Measurements from ENCODE around the gene PDE4C.

Gene PDE4C

DNA sequence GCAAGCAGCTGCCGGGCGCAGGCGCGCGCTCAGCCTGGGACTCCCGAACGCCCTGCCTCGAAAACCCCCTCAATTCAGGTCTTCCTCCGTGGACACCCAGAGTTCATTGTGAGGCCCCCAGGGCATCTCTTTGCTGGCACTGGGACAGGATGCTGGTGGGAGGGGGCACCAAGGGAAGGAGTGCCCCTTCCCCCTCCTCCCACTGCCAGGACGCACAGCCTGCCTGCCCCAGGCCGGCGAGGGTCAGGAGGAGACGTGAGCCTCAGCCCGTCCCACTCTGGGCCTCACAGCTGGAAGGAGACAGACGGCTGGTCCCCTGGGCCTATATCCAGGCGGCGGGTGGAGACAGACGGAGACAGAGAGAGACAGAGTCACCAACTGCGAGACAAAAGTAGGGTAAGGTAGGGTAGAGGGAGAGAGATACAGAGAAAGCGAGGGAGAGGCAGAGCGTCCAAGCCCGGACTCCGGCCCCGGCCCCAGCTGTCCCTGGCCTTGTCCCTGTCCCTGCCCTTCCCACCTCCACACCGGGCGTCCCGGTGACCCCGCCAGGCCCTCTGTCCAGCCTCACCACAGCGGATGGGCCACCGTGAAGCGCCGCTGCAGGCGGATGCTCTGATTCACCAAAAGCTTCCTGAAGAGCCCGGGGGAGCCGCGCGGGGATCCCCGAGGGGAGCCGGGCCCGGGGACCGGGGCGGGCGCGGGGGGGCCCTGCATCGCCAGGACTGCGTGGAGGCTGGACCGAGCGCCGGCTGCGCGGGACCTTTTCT lies at the start of gene PDE4C:
TSS of gene PDE4C (minus strand) at position 737 of the 767 bp plus-strand sequence. CDS start at position 714, 23 bp downstream.
- DNase-seq: no peak

DNA sequence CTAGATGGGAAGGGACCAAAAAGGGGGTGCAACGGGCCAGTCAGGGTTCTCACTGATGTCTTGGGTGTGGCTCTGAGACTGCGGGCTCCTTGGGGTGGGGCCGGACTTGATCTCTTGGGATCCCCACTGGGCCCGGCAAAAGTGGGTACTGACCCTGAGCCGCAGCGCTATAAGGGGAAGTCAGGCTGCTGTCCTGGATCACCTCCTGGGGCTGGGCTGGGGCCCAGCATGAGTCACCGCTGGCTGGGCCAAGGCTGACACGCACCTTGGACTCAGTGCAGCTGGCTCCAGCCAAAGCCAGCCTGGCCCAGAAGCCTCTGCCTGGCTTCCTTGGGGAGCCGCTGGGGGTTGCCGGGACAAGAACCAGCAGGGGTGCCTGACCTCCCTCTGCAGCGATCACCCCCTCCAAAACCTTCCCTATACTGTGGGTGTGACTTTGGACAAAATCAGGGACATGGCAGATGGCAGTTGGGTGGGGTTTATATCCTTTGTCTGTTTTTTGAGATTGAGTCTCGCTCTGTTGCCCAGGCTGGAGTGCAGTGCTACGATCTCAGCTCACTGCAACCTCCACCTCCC lies 48.6 kb upstream of the PDE4C start:
- DNase-seq: no peak

DNA sequence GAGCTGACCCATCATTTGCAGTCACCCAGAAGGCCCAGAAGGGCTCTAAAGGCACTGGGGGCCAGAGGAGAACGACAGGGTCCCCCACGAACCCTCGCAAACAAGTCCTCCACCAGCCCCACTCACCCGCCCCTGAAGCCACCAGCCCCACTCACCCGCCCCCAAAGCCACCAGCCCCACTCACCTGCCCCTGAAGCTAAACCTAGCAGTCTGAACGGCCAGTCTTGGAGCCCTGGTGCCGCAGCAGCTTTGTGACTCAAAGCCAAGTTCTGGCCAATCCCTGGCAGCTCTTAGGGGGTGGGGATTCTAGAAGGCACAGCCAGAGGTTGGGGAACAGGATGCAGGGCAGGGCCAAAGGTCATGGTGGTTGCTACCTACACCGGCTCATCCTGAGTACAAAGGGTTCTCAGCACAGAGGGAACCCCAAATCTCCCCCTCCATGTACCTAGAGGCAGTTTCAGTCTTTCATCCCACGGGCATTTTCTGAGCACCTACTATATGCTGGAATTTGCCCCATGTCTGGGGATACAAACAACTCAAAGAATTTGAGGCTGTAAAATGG lies 48.1 kb upstream of the PDE4C start, which contains the start of gene IQCN:
TSS of gene IQCN (minus strand) at position 234 of the 562 bp plus-strand sequence. CDS start 4,974 bp downstream, outside the sequence.
- no peak for DNase-seq

DNA sequence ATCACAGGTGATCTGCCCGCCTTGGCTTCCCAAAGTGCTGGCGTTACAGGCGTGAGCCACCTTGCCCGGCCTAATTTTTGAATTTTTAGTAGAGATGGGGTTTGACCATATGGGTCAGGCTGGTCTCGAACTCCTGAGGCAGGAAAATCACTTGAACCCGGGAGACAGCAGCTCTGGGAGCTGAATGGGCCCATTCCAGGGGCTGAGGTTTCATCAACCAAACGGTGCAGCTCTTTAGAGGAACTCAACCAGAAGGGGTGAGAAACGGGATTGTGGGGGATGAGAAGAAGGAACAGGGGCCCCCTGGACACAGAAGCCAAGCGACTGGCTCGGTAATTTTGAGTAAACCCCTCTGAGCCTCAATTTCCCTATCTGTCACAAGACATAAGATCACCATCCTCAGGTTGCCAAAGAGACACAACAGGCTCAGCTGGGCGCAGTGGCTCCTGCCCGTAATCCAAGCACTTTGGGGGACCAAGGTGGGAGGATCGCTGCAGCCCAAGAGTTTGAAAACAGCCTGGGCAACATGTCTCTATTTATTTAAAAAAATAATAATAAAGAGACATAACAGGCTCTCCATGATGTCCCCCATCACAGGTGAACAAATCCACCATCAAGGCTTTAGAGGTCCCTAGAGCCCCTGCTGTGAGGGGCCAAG lies 47.5 kb upstream of the PDE4C start:
- DNase-seq: no peak

DNA sequence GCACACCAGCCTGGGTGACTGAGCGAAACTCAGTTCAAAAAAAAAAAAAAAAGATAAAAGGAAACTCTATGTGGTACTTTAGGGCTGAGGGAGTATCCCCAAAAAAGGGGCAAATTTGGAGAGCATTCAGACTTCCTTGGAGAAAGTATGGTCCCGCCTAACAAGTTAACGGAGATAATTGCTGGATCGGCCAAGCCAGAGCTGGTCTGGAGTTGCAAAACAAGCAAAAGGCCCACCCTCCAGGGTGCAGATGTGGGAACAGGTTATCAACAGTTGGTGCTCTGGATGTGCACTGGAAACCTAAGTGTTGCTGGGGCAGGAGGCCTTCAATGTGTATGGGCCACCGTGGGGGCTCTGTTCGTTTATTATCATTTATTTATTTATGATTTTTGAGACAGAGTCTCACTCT lies 45.2 kb upstream of the PDE4C start:
- DNase-seq: no peak

DNA sequence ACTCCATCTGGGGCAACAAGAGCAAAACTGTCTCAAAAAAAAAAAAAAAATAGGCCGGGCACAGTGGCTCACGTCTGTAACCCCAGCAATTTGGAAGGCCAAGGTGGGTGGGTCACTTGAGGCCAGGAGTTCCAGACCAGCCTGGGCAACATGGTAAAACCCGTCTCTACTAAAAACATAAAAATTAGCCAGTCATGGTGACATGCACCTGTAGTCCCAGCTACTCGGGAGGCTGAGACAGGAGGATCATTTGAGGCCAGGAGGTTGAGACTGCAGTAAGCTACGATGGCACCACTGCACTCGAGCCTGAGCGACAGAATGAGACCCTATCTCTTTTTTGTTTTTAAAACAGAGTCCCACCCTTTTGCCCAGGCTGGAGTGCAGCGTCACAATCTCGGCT lies 44.1 kb upstream of the PDE4C start:
- no peak for DNase-seq

DNA sequence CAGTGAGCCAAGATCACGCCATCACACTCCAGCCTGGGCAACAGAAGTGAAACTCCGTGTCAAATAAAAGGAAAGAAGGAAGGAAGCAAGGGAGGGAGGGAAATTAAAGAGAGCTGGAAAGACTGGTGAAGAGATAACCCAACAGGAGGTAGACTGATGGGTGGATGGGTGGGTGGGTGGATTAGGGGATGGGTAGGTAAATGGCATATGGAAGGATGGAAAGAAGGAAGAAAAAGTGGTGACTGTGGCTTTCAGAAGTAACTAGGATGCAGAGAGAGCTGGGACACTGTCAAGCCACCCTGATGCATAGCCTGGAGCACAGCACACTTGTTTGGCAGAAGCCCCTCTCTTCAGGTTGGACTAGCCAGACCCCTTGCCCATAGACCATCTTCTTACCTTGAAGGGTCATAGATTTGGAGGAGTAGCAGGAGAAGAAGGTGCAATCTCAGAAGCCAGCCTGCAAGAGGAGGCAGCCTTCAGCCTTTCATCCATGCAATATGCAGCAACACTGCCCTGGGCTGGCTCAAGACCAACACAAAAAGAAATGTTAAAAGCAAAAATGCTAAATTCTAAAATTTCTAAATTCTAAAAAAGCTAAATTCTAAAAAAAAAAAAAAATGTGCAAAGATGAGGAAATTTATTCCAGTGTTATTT lies 43.0 kb upstream of the PDE4C start:
- DNase-seq: no peak

DNA sequence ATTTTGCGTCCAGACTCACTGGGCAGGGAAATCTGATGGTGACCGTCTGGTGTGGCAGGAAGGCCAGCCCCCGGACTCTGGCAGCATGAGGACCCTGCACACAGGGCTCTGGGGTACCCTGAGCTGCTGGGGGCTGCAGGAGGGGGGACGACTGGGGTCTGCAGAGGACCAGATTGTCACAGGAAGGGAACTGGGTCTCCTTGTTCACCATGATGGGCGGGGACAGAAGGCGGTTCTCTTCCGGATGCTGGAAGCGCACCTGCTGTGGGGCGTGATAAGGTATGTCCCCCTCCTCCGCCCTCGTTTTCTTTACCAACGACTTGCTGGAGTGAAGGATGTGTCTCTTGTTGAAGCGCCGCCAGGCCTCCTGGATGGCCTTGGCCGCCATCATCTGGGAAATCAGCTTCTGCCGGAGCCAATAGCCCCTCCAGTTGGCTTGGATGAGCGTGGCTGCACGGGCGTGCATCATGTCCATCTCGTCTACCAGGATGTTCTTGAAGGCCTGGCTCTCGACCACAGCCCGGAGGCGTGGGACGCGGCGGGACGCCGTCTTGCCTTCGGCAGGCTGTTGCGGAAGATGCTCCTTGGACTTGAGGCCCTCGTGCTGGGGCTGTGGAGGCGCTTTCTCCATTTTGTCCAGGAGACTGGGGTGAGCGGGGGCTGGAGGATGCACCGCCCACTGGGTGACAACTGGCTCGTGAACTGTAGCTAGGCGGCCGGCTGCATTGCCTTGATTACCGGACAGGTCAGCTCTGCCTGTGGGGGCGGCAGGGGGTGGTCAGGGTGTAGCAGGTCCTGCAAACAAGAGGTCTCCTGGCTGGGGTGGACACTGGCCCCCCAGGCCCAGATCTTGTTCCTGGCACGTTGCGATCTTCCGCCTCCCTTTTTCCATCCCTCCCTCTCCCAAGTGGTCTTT lies 40.8 kb upstream of the PDE4C start:
- DNase-seq: no peak

DNA sequence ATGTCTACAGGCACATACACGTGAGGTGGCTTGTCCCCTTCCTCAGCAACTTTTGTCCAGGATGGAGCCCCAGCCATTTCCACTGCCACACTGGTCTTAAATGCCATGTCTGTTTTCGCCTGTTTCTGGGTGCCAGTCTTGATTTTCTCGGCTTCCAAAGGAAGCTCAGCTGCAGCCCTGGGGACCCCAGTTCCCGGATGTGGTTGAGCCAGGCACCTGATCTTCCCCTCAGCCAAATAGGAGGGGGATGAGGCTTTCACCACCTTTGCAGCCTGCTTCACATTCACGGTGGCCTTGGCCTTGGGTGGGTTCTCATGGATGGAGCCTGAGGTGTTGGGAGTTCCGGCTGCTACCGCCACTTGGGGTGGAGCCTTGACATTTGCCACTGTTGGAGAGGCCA lies 39.3 kb upstream of the PDE4C start:
- DNase-seq: no peak

DNA sequence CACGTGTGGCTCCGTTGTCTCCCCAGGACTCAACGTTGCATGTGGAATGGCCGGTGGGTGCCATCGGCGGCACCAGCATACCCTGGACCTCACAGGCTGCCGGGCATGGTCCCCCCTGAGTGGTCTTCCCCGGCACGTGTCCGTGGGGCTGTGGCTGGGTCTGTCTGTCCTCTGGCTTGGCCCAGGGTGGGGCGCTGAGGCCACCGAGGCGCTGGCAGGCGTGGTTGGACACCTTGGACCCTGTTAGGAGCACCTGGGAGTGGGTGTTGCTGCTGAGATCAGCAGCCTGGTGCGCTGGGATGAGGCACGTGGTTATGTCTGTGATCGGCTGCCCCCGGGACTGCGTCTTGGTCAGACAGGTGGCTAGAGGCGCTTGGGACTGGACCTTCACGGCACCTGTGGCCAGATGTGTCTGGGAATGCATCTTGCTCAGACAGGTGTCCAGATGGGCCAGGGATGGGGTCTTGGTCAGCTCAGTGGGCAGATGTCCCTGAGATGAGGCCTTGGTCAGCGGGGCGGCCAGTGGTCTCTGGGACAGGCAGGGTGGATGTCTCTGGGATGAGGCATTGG lies 38.8 kb upstream of the PDE4C start:
- DNase-seq: no peak

DNA sequence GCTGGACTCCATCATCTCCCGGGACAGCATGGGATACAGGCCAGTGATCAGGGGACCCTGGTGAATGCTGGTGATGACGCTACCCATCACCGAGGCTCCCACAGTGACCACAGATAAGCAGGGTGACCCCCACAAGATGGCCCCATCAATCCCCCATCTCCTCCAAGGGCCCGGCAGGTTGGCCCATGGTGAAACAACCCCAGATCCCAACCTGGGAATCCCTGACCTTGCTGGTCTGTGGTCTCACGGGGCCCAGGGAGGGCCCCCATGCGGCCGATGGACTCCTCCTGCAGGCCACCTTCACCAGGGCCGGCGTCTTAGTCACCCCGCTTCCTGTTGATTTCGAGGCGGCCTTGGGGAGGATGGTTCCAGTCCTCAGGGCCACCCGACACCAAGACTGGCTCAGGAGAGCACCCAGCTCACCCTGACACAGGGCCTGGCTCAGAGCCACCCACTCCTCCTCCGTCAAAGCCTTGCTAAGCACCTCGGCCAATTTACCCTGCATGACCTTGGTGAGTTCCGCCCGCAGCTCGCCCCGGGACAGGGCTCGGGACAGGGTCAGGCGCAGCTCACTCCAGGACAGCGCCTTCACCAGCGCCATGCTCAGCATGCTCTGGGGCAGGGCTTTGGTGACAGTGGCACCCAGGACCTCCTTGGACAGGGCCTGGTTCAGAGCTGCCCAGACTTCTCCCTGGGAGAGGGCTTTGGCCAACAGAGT lies 38.1 kb upstream of the PDE4C start:
- DNase-seq: no peak

DNA sequence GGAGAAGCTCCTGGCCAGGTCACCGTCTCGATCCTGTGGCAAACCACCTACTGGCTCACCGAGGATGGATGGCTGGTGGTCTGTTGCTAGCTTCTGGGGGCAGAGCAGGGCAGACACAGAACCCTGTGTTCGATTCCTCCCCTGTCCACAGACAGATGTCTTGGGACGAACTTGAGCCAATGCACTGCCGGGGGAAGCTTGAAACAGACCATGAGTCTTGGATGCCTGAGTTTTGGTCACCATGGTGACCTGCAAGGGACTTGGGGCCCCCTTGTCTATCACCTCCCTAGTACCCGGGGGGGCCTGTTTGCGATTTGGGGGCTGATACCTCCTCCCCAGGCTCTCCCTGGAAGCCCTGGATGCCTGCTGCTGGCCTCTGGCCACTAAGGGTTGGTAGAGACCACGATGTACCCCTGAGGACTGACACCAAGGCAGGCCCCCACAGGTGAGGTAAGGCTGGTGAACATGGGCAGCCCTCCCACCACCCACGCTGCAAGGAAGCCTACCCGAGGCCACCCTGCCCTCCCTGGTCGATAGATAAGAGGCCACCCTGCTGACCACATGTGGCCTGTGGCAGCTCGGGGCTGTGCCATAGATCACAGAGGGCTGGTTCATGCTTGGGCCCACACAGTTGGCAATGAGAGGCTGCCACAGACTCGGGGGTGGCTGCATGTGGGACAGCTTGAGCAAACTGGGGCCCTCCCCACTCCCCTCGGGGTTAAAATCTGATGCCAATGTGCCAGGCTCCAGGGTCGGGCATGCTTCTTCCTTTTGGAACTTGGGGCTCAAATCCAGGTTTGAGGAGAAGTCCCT lies 37.3 kb upstream of the PDE4C start:
- no peak for DNase-seq

DNA sequence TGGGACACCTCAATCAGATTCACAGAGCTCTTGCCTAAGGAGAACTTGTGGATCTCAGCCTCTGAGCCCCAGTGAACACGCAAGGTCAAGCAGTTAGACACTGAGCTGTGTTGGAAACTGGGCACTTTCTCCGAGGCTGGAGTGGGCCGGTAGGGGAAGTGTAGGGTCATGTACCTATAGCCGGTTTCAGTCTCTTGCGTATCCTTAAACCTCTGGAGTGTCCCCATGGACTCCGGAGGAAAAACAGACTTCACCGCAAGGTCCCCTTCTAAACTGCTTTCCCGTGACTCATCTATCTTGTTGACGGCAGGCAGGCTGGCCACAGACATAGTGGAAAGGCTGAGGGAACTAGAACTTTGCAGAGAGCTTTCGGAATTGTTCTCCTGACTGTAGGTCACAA lies 36.7 kb upstream of the PDE4C start:
- DNase-seq: no peak

DNA sequence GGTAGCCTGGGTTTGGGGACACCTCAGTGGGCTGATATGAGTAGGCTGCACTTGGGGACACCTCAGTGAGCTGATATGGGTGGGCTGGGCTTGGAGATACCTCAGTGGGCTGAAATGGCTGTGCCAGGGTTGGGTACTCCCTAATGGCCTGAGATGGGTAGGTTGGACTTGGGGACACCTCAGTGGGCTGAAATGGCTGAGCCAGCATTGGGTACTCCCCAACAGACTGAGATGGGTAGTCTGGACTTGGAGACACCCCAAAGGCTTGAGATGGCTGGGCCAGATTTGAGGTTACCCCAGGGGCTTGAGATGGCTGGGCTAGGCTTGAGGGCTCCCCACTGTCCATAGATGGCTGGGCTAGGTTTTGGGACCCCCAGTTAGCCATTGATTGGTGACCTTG lies 35.9 kb upstream of the PDE4C start:
- no peak for DNase-seq

DNA sequence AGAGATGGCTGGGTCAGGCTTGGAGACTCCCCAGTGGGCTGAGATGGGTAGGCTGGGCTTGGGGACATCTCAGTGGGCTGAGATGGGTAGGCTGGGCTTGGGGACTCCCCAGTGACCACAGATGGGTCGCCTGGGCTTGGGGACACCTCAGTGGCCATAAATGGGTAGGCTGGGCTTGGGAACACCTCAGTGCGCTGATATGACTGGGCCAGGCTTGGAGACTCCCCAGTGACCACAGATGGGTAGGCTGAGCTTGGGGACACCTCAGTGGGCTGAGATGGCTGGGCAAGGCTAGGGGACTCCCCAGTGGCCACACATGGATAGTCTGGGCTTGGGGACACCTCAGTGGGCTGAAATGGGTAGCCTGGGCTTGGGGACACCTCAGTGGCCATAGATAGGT lies 35.2 kb upstream of the PDE4C start:
- no peak for DNase-seq

DNA sequence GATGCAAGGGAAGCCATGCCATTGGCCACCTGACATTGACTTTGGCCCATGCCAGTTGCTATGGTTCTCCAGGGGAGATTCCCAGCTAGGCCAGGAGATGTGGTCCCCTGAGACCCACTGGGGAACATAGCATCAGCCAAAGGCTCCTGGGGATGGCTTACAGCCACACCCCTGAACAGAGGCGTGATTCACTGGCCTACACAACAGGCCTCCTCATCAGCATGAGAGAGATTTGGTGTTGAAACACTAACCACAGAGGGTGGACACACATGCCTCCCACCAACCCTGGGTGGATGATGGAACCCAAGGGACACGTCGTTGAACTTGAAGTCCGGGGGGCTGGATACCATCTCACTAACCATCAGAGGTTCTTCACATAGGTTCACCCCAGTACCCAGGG lies 33.7 kb upstream of the PDE4C start:
- DNase-seq: no peak

DNA sequence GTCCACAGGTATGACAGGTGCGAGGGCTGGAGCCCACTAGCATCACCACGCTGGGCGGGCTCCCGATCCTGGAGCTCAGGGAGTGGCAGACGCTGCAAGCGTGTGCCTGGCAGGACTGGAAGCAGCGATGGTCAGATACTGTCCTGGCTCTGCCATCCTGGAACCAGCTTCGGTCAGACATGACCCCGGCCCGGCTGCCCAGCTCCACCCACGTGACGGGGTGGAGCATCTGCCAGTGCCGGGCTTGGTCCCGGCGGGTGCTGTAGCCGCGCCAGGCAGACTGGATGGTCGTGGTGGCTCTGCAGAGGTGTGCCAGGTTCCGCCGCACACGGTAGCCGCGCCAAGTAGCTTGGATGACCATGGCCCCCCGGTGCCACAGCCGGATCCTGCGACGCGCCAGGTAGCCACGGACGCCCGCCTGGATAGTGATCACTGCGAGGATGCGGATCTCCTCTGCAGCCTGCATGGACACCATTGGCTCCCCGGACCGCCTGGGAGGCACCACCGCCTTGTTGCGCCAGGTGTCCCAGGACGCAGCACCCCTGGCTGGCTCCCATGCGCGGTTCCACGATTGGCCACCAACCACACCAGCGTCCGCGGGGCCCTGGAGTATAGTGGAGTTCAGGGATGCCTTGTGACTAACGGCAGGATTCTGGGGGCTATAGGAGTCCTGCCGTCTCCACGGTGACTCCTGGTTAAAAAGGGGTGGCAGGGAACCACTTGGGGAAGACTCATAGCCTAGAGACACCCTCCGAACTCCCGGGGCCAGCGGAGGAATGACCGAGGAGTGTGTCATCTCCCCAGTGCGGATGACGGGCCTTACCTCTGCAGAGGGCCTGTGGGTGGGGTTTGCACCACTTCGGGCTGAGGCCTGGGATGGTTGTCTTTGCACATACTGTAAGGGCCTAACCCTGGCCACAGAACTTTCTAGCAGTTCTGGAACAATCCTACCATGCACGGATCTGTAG lies 31.5 kb upstream of the PDE4C start:
- DNase-seq: no peak

DNA sequence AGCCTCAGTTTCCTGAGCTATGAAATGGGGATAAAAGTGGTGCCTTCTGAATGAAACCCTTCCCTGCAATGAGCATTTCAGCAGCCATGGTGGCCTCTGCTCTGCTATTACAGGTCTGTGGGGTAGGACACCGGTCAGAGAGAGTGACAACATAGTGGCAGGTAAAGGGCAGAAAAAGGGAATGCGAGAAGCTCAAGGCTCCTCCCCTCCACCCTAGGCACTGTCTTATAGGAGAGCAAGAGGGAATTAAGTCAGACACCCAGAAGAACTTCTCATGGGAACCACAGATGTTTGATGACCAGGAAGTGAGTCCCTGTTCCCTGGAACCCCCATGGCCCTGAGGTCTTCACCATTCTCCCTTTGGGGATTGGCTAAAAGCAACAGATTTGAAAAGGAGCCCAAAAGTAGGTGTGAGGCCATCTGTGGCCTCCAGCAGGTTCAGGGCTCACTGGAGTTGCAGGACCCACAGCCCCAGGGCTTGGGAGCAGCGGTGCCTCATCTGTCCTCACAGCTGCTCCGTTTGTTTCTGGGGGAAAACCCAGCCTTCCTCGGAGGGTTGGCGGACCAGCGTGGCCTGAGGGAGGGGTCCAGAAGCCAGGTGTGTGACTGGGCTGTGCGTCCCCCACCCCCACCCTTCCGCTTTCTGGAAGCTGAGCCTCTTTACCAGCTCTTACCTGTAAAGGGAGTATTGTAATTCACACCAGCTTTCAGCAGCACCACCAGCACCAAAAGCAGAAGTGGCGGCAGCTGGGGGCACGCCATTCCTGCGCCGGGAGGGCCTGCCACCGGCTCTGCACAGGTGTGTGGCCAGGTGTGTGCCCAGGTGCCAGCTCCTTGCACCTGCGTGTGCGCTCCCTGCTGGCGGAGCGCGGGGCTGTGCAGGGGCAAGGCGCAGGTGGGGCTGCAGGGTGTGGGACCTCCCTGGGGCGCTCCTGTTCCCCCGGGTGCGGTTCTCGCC lies 28.6 kb upstream of the PDE4C start:
- DNase-seq: no peak

Measured in GF-D8 (cell line).